ENCODE results near the gene TGFBR3L.
"Not testable (repeated sequence)": the region's sequence is repeated elsewhere in the genome, so short reads cannot be mapped to it uniquely, and the experiment has no call there.

TGFBR3L gene

GRCh38 chr19:7917267-7918061 is 2.8 kb downstream of the TGFBR3L start:
- peak; percentile 83 for DNase-seq (ENCODE audit: low spot score)

DNA sequence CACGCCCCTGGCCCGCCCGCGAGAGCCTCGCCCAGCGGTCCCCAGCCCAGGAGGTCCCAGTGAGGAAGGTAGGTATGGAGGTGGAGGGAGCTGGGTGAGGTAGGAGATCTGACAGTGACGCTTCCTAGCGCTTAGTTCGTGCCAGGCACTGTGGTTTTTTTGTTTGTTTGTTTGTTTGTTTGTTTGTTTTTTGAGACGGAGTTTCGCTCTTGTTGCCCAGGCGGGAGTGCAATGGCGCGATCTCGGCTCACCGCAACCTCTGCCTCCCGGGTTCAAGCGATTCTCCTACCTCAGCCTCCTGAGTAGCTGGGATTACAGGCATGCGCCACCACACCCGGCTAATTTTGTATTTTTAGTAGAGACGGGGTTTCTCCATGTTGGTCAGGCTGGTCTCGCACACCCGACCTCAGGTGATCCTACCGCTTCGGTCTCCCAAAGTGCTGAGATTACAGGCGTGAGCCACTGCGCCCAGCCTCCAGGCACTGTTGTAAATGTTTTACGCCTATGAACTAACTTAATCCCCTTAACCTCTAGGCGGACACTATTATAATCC is 3.5 kb downstream of the TGFBR3L start:
- DNase-seq (ENCODE audit: low spot score) = not testable (repeated sequence)

- DNase-seq (ENCODE audit: low spot score) = no peak
Measured at GRCh38 chr19:7918615-7919421, 4.2 kb downstream of the TGFBR3L start.

DNA sequence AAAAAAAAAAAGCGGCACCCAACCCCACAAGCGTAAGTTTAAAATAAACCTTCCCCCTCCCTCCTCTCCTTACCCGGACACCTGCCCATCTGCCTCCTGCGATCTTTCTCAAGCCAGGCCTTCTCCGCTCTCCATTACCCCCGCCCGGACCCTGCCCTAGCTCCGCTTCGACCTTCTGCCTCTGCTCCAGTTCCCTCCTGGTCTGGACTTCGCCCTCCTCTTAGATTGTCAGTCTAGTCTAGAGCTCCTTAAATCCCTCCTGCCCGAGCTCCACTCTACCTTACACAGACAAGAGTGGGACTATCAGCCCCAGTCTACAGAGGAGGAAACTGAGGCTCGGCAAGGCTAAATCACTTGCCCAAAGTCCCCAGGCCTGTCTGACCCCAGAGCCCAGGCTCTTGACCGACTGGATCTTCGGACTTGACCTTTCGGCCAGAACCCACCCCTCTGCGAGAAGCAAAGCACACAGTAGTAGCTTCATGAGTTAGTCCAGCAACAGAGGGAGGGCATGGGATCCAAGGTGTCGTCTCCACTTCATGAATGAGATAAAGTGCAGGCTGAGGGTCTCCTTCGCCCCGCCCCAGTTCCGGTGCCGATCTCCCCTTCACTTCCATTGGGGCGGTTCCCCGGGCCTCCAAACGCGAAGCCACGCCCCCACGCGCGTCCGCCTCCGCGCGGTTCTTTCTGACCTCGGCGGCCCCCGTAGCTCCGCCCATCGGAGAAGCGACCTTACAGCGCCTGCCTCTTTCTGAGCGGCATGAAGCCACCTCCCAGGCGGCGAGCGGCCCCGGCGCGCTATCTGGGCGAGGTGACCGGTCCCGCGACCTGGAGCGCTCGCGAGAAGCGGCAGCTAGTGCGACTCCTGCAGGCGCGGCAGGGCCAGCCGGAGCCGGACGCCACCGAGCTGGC is 5.2 kb downstream of the TGFBR3L start, which contains the start of gene SNAPC2:
Gene SNAPC2, plus strand, starts transcription at position 729 of the 909 bp plus-strand sequence. Its CDS starts 29 bp downstream, at position 758.
- peak; percentile 93 for DNase-seq (ENCODE audit: low spot score)

GRCh38 chr19:7920519-7921301 is 6.1 kb downstream of the TGFBR3L start:
- DNase-seq (ENCODE audit: low spot score) = peak; percentile 98

- no peak for DNase-seq (ENCODE audit: low spot score)
Measured at GRCh38 chr19:7921302-7921966, 6.8 kb downstream of the TGFBR3L start.

GRCh38 chr19:7921967-7922835 is 7.6 kb downstream of the TGFBR3L start:
- no peak for DNase-seq (ENCODE audit: low spot score)

DNA sequence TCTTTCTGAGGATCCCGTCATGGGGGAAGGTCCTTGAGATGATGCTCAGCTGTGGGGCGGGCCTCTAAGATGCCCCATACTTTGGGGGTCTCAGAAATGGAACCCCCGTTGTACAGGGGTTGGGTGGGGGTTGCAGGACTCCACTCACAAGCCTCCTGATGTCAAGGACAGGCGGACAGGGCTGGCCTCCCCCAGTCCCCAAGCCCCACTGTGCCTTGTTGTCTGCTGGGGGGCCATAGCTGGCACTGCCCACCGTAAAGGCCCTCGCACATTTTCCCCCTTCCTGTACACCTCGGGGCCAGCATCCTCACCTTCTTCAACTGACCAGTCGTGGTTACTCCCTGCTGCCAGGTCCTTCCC is 8.2 kb downstream of the TGFBR3L start:
- no peak for DNase-seq (ENCODE audit: low spot score)

DNA sequence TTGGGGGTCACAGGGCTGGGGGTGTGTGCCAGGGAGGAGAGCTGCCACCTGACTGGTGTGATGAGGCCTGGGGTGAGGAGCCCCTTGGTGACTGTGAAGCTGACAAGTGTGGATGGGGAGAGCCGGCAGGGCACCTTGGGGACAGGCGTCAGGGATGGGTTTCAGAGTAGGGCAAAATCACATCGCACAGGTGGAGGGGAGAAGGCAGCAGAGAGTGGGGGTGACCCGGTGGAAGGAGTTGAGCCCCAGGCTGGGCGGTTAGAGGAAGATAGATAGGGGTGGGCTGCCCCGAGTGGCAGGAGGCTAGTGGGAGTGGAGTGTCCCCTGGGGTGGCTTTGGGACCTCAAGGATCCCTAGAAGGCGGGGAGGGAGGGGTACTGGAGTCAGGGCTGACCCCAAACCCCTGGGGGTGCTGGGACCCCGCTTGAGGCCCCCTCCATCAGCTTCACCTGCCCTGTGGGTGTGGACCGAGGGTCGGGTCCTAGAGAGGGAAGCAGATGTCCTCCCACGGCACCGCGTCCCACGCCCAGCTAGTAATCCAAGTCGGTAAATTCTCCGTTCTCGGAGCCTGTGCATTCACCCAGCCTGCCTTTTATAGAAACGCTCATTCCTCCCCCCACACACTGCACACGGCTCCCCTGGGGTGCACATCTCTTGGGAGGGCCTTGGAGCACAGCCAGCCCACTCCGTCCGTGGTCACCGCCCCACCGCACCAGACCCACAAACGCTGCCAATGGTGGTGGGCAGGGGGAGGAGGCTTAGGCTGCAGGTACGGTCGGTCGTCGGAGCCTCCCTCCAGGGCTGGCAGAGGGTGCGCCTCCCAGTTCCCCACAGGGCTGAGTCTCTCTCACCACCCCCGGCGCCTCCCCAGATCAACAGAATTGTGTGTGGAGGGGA is 8.9 kb downstream of the TGFBR3L start:
- DNase-seq (ENCODE audit: low spot score) = no peak

- no peak for DNase-seq (ENCODE audit: low spot score)
Measured at GRCh38 chr19:7924241-7924640, 9.6 kb downstream of the TGFBR3L start.

DNA sequence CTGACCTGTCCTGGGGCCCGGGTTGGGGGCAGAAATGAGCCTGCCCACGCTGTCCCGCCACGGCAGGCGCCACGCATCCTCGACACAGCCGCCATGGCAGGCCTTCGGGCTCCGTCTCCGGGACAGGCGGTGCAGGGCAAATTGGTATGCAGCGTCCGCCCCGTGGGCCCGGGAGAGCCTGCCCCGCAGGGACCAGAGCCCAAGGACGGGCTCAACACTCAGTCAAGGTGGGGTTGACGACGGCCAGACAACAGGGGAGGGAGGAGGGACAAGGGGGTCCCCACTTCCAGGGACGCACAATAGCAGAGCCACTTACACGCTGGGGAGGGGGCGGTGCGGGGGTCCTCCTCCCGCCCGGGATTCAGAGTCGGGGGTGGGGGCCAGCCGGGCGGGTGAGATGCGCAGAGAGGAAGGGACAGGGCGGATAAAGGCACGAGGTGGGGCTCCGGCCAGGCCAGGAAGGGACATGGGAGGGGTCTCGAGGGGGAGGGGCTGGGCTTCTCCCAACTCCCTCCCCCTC is 10.1 kb downstream of the TGFBR3L start:
- no peak for DNase-seq (ENCODE audit: low spot score)

GRCh38 chr19:7925171-7925851 is 10.7 kb downstream of the TGFBR3L start:
- peak; percentile 92 for DNase-seq (ENCODE audit: low spot score)

DNA sequence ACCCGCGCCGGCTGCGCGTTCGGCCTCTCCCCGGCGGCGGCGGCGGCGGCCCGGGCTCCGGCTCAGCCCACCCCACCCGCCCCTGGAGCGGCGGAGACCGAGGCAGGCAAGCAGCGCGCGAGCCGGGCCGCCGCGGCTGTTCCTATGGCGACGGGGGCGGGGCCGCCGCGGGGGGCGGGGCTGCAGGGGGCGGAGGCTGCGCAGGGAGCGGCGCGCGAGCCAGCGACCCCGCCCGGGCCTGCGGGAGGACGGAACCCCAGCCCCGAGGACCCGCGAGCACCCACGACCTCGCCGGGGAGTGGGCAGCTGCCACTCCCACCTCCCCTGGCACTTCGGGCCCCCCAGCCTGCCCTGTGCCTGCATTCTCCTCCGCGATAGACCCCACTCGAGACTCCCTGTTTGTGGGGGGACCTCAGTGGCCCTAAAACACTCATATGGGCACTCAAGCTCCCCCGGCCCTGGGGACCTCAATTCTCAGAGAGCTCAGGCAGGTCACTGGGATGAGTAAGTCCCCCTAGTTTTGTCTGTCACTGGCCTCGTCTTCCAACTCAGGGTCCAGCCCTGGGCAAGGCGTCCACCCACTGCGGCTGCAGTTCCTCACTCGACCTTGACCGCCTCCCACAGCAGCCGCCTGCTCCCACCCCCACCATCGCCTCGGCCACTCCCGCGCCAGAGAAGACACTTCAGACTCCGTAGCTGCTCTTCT is 11.5 kb downstream of the TGFBR3L start, which contains the start of gene CTXN1:
Gene CTXN1, minus strand, starts transcription at position 115 of the 706 bp plus-strand sequence. CDS start 597 bp downstream, outside the sequence.
- peak; percentile 90 for DNase-seq (ENCODE audit: low spot score)

DNA sequence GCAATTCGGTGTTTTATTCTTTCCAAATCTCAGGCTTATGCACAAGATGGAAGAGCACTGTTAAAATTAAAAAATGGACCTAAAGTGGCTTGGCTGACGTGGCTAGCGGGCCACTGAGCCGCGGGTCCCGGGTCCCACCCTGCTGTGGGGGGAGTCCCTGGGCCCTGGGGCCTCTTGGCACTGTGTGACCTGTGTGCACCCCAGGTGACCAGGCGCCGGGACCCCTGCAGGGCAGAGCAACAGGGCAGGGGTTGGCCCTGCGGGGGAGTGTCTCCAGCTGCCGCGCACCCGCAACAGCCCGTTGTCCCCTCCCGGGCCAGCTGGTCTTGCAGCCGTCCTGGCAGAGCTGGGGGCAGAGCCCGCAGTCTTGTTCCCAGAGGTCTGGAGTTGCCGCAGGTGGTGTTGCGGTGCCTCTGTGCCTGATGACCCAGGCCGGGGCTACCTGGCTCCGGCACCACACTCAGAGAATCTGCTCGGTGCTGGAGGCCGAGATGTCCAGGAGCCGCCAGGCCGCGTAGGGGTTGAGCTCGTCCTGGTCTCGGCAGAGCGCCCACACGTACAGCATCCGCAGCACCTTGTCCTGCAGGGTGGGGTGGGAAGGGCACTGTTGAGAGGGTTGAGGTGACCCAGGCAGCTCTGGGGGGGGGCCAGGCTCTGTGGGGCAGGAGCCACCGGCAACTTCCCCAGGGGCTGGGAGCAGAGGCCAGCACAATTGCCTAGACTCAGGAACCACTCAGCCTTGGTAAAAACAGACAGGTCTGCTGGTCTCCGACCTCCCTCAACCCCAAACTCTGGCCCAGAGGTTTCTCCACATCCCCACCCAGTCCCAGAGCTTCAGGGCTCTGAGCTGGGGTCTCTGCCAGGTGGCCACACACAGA is 12.3 kb downstream of the TGFBR3L start:
- no peak for DNase-seq (ENCODE audit: low spot score)

DNA sequence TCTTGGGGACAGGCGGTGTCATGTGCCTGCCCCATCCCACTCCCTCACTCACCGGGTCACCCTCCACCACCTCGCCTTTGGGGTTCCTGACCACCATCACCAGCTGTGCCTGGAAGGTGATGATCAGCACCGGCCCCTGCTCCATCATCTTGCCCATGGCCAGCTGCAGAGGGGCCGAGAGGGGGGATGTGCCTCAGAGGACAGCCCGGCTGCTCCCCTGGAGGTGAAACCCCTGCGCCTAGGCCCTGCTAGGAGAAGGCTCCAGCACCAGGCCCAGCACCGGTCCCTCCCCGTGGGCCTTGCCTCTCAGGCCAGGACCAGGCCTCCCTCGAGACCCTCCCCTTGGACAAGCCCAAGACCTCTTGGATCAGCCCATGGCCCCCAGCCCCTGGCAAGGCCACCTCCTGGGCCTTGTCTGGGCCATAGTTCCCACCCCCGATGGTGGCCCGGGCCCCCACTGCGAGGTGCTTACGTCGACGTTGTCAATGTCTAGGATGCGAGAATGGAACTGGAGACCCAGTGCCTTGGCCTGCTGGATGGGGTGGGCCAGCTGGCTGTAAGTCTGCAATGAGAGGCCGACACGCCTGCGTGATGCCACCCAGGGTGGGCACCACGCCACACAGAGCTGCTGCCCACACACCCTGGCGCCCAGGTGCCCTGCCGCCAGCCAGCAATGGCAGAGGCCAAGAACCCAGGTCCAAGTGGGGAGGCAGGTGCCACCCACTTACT is 13.1 kb downstream of the TGFBR3L start:
- DNase-seq (ENCODE audit: low spot score) = no peak
